ENCODE results near the gene FARS2.

DNA sequence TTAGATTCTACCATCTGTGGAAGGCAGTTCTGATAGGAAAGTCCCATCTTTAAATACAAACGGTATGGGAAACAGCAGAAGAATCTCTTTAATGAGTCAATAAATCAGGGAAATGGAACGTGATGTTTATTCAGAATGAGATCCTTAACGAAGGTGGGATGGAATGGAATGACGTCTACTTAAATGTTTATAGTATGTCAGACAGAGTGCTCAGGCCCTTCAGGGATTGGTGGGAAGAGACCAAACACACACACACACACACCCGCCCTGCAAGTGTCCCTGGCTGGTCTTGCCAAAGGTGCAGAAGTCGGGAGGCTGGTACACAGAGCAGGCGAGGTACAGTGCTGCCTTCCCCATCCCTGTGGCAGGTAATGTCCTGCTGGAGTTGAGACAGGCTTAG is 164.0 kb downstream of the FARS2 start:
- TF ChIP-seq, protein P1, sequence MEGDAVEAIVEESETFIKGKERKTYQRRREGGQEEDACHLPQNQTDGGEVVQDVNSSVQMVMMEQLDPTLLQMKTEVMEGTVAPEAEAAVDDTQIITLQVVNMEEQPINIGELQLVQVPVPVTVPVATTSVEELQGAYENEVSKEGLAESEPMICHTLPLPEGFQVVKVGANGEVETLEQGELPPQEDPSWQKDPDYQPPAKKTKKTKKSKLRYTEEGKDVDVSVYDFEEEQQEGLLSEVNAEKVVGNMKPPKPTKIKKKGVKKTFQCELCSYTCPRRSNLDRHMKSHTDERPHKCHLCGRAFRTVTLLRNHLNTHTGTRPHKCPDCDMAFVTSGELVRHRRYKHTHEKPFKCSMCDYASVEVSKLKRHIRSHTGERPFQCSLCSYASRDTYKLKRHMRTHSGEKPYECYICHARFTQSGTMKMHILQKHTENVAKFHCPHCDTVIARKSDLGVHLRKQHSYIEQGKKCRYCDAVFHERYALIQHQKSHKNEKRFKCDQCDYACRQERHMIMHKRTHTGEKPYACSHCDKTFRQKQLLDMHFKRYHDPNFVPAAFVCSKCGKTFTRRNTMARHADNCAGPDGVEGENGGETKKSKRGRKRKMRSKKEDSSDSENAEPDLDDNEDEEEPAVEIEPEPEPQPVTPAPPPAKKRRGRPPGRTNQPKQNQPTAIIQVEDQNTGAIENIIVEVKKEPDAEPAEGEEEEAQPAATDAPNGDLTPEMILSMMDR (IDR thresholded peaks at IDR 0.05; ENCODE audit: poor library complexity), result no peak
- TF ChIP-seq EZH2phosphoT487 (IDR thresholded peaks at IDR 0.05; ENCODE audit: low read depth, severe bottlenecking, unreplicated experiment), result no peak
- no peak for TF ChIP-seq EZH2 (IDR thresholded peaks at IDR 0.05; ENCODE audit: borderline replicate concordance)

Measured in hepatocyte (in vitro differentiated cells).